GM23248 (cell line): Measurements from ENCODE around the gene DNAJC2.

Experiments used
- EZH2 ChIP-seq: fragments of 200-600 bp; sonication (generic); IDR thresholded peaks from 2 replicates; pipeline ENCODE4 v1.6.1; 2018; ENCODE audit warnings: antibody characterized with exemption, mild to moderate bottlenecking; ENCODE audit not compliant: insufficient read depth, poor library complexity, severe bottlenecking
- EZH2phosphoT487 ChIP-seq: fragments of 200-600 bp; sonication (generic); IDR thresholded peaks from 2 replicates; pipeline ENCODE4 v1.6.1; 2018; ENCODE audit warnings: antibody characterized with exemption, moderate library complexity, mild to moderate bottlenecking, low read depth; ENCODE audit not compliant: insufficient read depth

DNA sequence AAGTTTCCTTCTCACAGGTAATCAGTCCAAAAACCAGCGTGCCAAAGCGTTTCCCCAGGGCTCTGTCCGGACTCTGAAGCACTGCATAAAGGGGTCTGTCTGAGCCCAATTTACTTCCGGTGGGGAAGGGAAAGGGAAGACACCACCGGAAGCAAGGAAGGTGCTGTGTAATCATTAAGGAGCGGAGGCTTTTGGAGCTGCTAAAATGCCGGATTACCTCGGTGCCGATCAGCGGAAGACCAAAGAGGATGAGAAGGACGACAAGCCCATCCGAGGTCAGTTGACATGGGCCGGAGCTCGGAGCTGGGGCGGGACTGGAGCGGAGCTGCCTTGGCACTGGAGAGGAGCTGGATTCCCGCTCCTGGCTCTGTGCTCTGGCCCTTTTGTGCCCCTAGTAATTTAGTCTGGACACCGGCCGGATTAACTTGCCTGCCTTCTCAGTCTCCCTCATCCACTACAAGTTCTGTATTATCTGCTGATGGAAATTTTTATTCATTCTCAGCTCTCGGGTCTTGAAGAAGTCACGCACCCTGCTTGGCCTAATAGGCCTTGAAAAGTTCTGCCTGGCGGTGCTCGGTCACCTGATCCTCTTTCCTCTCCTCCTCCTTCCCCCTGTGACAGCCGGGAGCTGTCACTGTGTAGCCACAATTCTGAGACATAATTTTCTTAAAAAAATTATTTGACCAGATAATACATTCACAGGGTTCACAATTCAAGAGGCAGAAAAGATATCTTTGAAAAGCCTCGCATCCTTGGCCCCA lies 3.1 kb upstream of the DNAJC2 start, which contains the start of gene PSMC2:
- no peak for TF ChIP-seq EZH2phosphoT487
- TF ChIP-seq EZH2, result no peak
